Measurements from ENCODE around the gene MSI1.

MSI1 gene

DNA sequence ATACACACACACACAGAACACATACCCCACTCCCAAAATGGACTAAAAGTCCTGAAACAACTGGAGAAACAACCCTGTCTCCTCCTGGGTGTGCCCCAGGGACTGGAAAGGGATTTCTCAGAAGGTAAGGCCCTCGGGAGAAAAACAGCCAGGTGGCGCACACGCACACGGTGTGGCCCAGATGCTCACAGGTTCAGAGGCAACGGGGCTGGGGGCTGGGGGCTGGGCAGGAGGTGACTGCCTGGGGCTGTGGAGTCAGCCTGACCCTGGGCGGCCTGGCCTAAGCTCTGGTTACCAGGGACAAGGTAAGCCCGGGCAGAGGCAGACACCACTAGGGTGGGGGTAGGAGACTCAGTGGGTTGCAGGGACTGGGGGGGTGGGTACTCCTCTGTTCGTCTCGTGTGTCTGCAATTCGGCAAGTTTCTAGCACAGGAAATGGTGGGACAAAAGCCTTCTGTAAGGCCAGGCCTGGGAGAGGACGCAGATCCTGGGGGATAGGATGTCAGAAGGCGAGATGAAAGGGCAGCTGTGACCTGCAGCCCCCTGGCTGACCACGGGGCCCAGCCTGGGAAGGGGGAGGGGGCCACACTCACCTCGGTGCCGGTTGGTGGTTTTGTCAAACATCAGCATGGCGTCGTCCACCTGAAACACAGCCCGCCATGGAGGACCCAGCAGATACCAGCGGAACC lies 10.4 kb downstream of the MSI1 start:
- no peak overlapping the region for H3K4me2 ChIP-seq (ENCODE audit: insufficient read depth, low read length)
- no peaks in the 10 kb centered on the region for H3K36me3 ChIP-seq (ENCODE audit: insufficient read depth, low read length)
- H3K27me3 ChIP-seq (ENCODE audit: insufficient read depth, low read length, poor library complexity): peaks cover 5% of the 10 kb centered on the region
- H3K9me3 ChIP-seq (ENCODE audit: insufficient read depth, low read length, severe bottlenecking): no peaks in the 10 kb centered on the region
- H3K27ac ChIP-seq (ENCODE audit: low read length): no peak overlapping the region
- no peak for ATAC-seq (ENCODE audit: insufficient read depth, low read depth)
- no peak for TF ChIP-seq EZH2 (IDR thresholded peaks at IDR 0.05; ENCODE audit: borderline replicate concordance, low read depth, low read length, severe bottlenecking)
- TF ChIP-seq, protein P1, sequence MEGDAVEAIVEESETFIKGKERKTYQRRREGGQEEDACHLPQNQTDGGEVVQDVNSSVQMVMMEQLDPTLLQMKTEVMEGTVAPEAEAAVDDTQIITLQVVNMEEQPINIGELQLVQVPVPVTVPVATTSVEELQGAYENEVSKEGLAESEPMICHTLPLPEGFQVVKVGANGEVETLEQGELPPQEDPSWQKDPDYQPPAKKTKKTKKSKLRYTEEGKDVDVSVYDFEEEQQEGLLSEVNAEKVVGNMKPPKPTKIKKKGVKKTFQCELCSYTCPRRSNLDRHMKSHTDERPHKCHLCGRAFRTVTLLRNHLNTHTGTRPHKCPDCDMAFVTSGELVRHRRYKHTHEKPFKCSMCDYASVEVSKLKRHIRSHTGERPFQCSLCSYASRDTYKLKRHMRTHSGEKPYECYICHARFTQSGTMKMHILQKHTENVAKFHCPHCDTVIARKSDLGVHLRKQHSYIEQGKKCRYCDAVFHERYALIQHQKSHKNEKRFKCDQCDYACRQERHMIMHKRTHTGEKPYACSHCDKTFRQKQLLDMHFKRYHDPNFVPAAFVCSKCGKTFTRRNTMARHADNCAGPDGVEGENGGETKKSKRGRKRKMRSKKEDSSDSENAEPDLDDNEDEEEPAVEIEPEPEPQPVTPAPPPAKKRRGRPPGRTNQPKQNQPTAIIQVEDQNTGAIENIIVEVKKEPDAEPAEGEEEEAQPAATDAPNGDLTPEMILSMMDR (IDR thresholded peaks at IDR 0.05; ENCODE audit: borderline replicate concordance, extremely low read depth, low read length, poor library complexity, severe bottlenecking): no peak
- H3K4me1 ChIP-seq (ENCODE audit: insufficient read depth, low read length): peaks cover 2% of the 10 kb centered on the region; the same call in 1 of the 2 replicates
- no peak overlapping the region for H3K9ac ChIP-seq (ENCODE audit: low read depth, low read length)
- DNase-seq: no peak
- H3K79me2 ChIP-seq (ENCODE audit: insufficient read depth, low read length): no peaks in the 10 kb centered on the region
- no peak overlapping the region for H2AFZ ChIP-seq (ENCODE audit: low read depth, low read length)
- no peaks in the 10 kb centered on the region for H4K20me1 ChIP-seq (ENCODE audit: insufficient read depth, low read length)
- no peak overlapping the region for H3K4me3 ChIP-seq (ENCODE audit: low read depth in 1 of 2, low read length in 2 of 2)

DNA sequence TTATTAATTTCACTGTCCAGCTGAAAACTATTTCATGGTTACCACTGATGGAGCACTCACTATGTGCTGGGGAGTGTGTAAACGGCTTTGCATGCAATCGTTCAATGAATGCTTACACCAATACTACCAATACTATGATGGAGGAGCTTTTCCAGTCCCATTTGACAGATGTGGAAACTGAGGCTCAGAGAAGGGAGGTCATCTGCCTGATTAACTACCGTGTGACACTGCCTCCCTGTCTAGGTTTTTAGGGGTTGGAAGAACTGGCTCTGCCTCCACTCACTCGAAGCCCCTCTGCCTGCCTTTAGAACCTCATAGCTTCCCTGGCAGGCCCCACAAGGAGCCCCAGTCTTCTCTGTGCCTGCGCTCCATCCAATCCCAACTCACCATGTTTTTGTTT lies 11.9 kb downstream of the MSI1 start:
- no peak overlapping the region for H3K4me3 ChIP-seq (ENCODE audit: low read depth in 1 of 2, low read length in 2 of 2)
- no peaks in the 10 kb centered on the region for H4K20me1 ChIP-seq (ENCODE audit: insufficient read depth, low read length)
- peaks cover 5% of the 10 kb centered on the region for H3K27me3 ChIP-seq (ENCODE audit: insufficient read depth, low read length, poor library complexity)
- no peak for TF ChIP-seq EZH2 (IDR thresholded peaks at IDR 0.05; ENCODE audit: borderline replicate concordance, low read depth, low read length, severe bottlenecking)
- TF ChIP-seq, protein P1 (IDR thresholded peaks at IDR 0.05; ENCODE audit: borderline replicate concordance, extremely low read depth, low read length, poor library complexity, severe bottlenecking): no peak
- peaks cover 2% of the 10 kb centered on the region; the same call in 1 of the 2 replicates for H3K4me1 ChIP-seq (ENCODE audit: insufficient read depth, low read length)
- H3K36me3 ChIP-seq (ENCODE audit: insufficient read depth, low read length): no peaks in the 10 kb centered on the region
- no peak overlapping the region for H3K9ac ChIP-seq (ENCODE audit: low read depth, low read length)
- H3K9me3 ChIP-seq (ENCODE audit: insufficient read depth, low read length, severe bottlenecking): no peaks in the 10 kb centered on the region
- no peak for DNase-seq
- no peaks in the 10 kb centered on the region for H3K79me2 ChIP-seq (ENCODE audit: insufficient read depth, low read length)
- no peak overlapping the region for H3K27ac ChIP-seq (ENCODE audit: low read length)
- no peak overlapping the region for H3K4me2 ChIP-seq (ENCODE audit: insufficient read depth, low read length)
- no peak overlapping the region for H2AFZ ChIP-seq (ENCODE audit: low read depth, low read length)
- no peak for ATAC-seq (ENCODE audit: insufficient read depth, low read depth)

DNA sequence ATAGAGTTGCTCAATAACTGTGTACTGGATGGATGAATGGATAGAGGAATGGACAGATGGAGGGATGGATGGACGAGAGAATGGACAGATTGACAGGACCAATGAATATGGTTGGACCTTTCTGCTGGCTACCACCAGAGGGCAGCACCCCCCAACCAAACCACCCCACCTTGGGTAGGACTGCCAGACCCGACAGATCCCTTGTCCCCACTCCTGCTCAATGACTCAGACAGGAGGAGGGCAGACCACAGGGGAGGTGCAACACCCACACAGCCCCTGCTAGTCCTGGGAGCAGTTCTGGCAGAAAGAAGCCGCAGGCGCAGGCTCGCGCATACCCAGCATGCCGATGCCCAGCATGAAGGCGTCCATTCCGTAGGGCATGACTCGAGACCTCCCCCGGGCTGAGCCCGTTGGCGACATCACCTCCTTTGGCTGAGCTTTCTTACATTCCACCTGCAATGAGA lies 12.4 kb downstream of the MSI1 start:
- TF ChIP-seq, protein P1 (IDR thresholded peaks at IDR 0.05; ENCODE audit: borderline replicate concordance, extremely low read depth, low read length, poor library complexity, severe bottlenecking): peak; percentile 91
- no peak for TF ChIP-seq EZH2 (IDR thresholded peaks at IDR 0.05; ENCODE audit: borderline replicate concordance, low read depth, low read length, severe bottlenecking)
- no peak overlapping the region for H3K27ac ChIP-seq (ENCODE audit: low read length)
- peak overlapping the region; percentile 34; the same call in 1 of the 2 replicates for H2AFZ ChIP-seq (ENCODE audit: low read depth, low read length)
- peak; percentile 94 for ATAC-seq (ENCODE audit: insufficient read depth, low read depth)
- no peaks in the 10 kb centered on the region for H3K9me3 ChIP-seq (ENCODE audit: insufficient read depth, low read length, severe bottlenecking)
- H3K79me2 ChIP-seq (ENCODE audit: insufficient read depth, low read length): no peaks in the 10 kb centered on the region
- H3K36me3 ChIP-seq (ENCODE audit: insufficient read depth, low read length): no peaks in the 10 kb centered on the region
- no peak overlapping the region for H3K9ac ChIP-seq (ENCODE audit: low read depth, low read length)
- H3K4me2 ChIP-seq (ENCODE audit: insufficient read depth, low read length): no peak overlapping the region
- H3K4me3 ChIP-seq (ENCODE audit: low read depth in 1 of 2, low read length in 2 of 2): no peak overlapping the region
- peak; percentile 75 for DNase-seq
- peaks cover 2% of the 10 kb centered on the region; the same call in 1 of the 2 replicates for H3K4me1 ChIP-seq (ENCODE audit: insufficient read depth, low read length)
- H3K27me3 ChIP-seq (ENCODE audit: insufficient read depth, low read length, poor library complexity): peaks cover 5% of the 10 kb centered on the region
- H4K20me1 ChIP-seq (ENCODE audit: insufficient read depth, low read length): no peaks in the 10 kb centered on the region

All from DND-41 (cell line).